ENCODE results near the gene GAS6. TPM values are rescaled to one million over a fixed set of nuclear protein-coding genes. Genes with fewer than 3 reads are reported as not detected.

GAS6 gene
- total RNA-seq, 1 experiment from 2014 or later, result 49.4 TPM

DNA sequence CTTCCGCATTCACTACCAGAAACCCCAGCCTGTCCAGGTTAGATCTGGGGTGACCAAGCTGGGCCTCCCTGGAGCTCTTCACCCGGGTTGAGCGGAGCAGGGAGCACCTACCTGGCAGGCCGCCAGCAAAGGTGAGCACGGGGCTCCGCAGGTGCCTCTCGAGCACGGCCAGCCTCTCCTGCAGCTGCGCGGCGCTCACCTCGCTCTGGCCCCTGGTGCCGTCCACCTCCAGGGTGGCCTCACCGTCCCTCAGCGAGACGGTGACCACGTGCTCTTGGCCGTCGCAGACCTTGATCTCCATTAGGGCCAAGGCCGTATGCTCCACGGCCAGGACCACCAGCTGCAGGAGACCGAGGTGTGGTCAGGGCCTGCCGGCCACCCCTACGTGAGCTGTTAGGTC is 42.0 kb downstream of the GAS6 start:
- H3K9me3 ChIP-seq (ENCODE audit: control insufficient read depth in 1 of 2, insufficient read depth in 1 of 2, low read depth in 1 of 2, low read length in 2 of 2), result no peaks in the 10 kb centered on the region
- no peak overlapping the region for H3K9ac ChIP-seq (ENCODE audit: low read length)
- no TSS peak for BruUV-seq (replicated peaks)
- no peak overlapping the region for H3K4me3 ChIP-seq (replicated peaks in 1 of 2; ENCODE audit: low read depth in 1 of 2, low read length in 2 of 2)
- H3K4me2 ChIP-seq (ENCODE audit: low read length), result no peak overlapping the region
- ChIA-PET CTCF (no interaction called here), POLR2A (no interaction called here), RAD21 (ENCODE audit: low non-redundant PET in 1 of 2, low total read pairs in 2 of 2, uncharacterized antibody in 2 of 2, unreplicated experiment in 2 of 2) (no interaction called here)
- H3K36me3 ChIP-seq (ENCODE audit: control insufficient read depth in 1 of 2, insufficient read depth in 2 of 2, low read length in 2 of 2), result peaks cover 8 to 15% of the 10 kb centered on the region in 2 experiments; a peak in 2 of 4 replicates
- H2AFZ ChIP-seq (ENCODE audit: low read depth, low read length, poor library complexity, severe bottlenecking), result no peak overlapping the region
- no peak for ATAC-seq
- no peak overlapping the region for H3K27ac ChIP-seq (ENCODE audit: low read depth, low read length)
- peaks cover 0 to 2% of the 10 kb centered on the region in 2 experiments; a peak in 2 of 4 replicates for H3K4me1 ChIP-seq (ENCODE audit: control insufficient read depth in 1 of 2, insufficient read depth in 2 of 2, low read length in 2 of 2)
- DNase-seq (ENCODE audit: low read depth, low spot score), result no peak
- no peaks in the 10 kb centered on the region for H4K20me1 ChIP-seq (ENCODE audit: insufficient read depth)
- H3K27me3 ChIP-seq (ENCODE audit: insufficient read depth, low read length), result no peaks in the 10 kb centered on the region
- intact Hi-C loops (cut with micrococcal nuclease), result no loop called here
- TF ChIP-seq EZH2phosphoT487 (IDR thresholded peaks at IDR 0.05; ENCODE audit: borderline replicate concordance) (no peak), POLR2AphosphoS5 (IDR thresholded peaks at IDR 0.05; ENCODE audit: low read depth, low read length) (no peak), MAX (IDR thresholded peaks at IDR 0.05) (no peak), RAD21 (IDR thresholded peaks at IDR 0.05; ENCODE audit: low read depth) (no peak), EGR1 (IDR thresholded peaks at IDR 0.05; ENCODE audit: low read depth) (no peak), JUND (IDR thresholded peaks at IDR 0.05) (no peak), ELF1 (IDR thresholded peaks at IDR 0.05; ENCODE audit: borderline replicate concordance, low read depth) (no peak), TCF7L2 (IDR thresholded peaks at IDR 0.05; ENCODE audit: borderline replicate concordance, extremely low read depth, insufficient read depth, insufficient read length) (no peak)
- TF ChIP-seq, protein P1, sequence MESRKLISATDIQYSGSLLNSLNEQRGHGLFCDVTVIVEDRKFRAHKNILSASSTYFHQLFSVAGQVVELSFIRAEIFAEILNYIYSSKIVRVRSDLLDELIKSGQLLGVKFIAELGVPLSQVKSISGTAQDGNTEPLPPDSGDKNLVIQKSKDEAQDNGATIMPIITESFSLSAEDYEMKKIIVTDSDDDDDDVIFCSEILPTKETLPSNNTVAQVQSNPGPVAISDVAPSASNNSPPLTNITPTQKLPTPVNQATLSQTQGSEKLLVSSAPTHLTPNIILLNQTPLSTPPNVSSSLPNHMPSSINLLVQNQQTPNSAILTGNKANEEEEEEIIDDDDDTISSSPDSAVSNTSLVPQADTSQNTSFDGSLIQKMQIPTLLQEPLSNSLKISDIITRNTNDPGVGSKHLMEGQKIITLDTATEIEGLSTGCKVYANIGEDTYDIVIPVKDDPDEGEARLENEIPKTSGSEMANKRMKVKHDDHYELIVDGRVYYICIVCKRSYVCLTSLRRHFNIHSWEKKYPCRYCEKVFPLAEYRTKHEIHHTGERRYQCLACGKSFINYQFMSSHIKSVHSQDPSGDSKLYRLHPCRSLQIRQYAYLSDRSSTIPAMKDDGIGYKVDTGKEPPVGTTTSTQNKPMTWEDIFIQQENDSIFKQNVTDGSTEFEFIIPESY (IDR thresholded peaks at IDR 0.05; ENCODE audit: extremely low read depth, insufficient replicate concordance, low read length), result no peak
- TF ChIP-seq, protein P2, sequence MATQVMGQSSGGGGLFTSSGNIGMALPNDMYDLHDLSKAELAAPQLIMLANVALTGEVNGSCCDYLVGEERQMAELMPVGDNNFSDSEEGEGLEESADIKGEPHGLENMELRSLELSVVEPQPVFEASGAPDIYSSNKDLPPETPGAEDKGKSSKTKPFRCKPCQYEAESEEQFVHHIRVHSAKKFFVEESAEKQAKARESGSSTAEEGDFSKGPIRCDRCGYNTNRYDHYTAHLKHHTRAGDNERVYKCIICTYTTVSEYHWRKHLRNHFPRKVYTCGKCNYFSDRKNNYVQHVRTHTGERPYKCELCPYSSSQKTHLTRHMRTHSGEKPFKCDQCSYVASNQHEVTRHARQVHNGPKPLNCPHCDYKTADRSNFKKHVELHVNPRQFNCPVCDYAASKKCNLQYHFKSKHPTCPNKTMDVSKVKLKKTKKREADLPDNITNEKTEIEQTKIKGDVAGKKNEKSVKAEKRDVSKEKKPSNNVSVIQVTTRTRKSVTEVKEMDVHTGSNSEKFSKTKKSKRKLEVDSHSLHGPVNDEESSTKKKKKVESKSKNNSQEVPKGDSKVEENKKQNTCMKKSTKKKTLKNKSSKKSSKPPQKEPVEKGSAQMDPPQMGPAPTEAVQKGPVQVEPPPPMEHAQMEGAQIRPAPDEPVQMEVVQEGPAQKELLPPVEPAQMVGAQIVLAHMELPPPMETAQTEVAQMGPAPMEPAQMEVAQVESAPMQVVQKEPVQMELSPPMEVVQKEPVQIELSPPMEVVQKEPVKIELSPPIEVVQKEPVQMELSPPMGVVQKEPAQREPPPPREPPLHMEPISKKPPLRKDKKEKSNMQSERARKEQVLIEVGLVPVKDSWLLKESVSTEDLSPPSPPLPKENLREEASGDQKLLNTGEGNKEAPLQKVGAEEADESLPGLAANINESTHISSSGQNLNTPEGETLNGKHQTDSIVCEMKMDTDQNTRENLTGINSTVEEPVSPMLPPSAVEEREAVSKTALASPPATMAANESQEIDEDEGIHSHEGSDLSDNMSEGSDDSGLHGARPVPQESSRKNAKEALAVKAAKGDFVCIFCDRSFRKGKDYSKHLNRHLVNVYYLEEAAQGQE (IDR thresholded peaks at IDR 0.05; ENCODE audit: low read depth), result no peak
- no peaks in the 10 kb centered on the region for H3K9me2 ChIP-seq (ENCODE audit: insufficient read depth)
- peaks cover 56% of the 10 kb centered on the region for H3K79me2 ChIP-seq (ENCODE audit: insufficient read depth, low read length)

Data from HCT116 (cell line).